Measurements from ENCODE around the gene HDLBP. TPM values are rescaled to one million over a fixed set of nuclear protein-coding genes. Genes with fewer than 3 reads are reported as not detected.

The HDLBP gene
- total RNA-seq, 4 donors from 2014 or later, result 383 to 486 (median 444) TPM

GRCh38 chr2:241350878-241351639, 35.6 kb upstream of the HDLBP start:
- Histone ChIP-seq H3K4me3 (no peak overlapping the region), H3K4me1 (peaks cover 0 to 8% of the 10 kb centered on the region in 2 donors), H3K36me3 (peaks cover 0 to 79% of the 10 kb centered on the region in 2 donors), H3K27me3 (no peaks in the 10 kb centered on the region), H3K27ac (no peak overlapping the region), H3K9me3 (no peaks in the 10 kb centered on the region)
- no peak for DNase-seq
- in situ Hi-C loops (cut with MboI; ENCODE audit: low sequenced_read_pairs in 4 of 4) (no loop called here), intact Hi-C loops (cut with DNase I; ENCODE audit: low total_unique reads) (loop anchor here (10.0 kb wide), 1 partner anchor 284 kb away; the partner anchor contains the start of genes ATG4B and THAP4)
- ATAC-seq, result no peak
- TF ChIP-seq CTCF (IDR thresholded peaks at IDR 0.05 in 4 of 5, conservative IDR thresholded peaks at IDR 0.05 in 1 of 5) (no peak), POLR2A (IDR thresholded peaks at IDR 0.05) (no peak)

- no peaks in the 10 kb centered on the region for H3K27me3 ChIP-seq
- TF ChIP-seq CTCF (IDR thresholded peaks at IDR 0.05 in 4 of 5, conservative IDR thresholded peaks at IDR 0.05 in 1 of 5), result no peak
- TF ChIP-seq POLR2A (IDR thresholded peaks at IDR 0.05), result no peak
- H3K36me3 ChIP-seq, result peaks cover 0 to 85% of the 10 kb centered on the region in 2 donors
- H3K9me3 ChIP-seq, result no peaks in the 10 kb centered on the region
- intact Hi-C loops (cut with DNase I; ENCODE audit: low total_unique reads), result loop anchor here (10.0 kb wide), 1 partner anchor 284 kb away; the partner anchor contains the start of genes ATG4B and THAP4
- no peak overlapping the region for H3K27ac ChIP-seq
- DNase-seq (no peak), ATAC-seq (no peak)
- H3K4me3 ChIP-seq, result no peak overlapping the region
- H3K4me1 ChIP-seq, result peaks cover 0 to 8% of the 10 kb centered on the region in 2 donors
- in situ Hi-C loops (cut with MboI; ENCODE audit: low sequenced_read_pairs in 4 of 4), result no loop called here
Measured at GRCh38 chr2:241350530-241350877, 35.0 kb upstream of the HDLBP start.

- no peak for ATAC-seq
- H3K4me3 ChIP-seq, result no peak overlapping the region
- peaks cover 0 to 91% of the 10 kb centered on the region in 2 donors for H3K36me3 ChIP-seq
- no peak for DNase-seq
- no peak overlapping the region for H3K27ac ChIP-seq
- TF ChIP-seq CTCF (IDR thresholded peaks at IDR 0.05 in 4 of 5, conservative IDR thresholded peaks at IDR 0.05 in 1 of 5), result no peak
- no peak for TF ChIP-seq POLR2A (IDR thresholded peaks at IDR 0.05)
- peaks cover 0 to 5% of the 10 kb centered on the region in 2 donors for H3K4me1 ChIP-seq
- no peaks in the 10 kb centered on the region for H3K9me3 ChIP-seq
- in situ Hi-C loops (cut with MboI; ENCODE audit: low sequenced_read_pairs in 4 of 4), result no loop called here
- no peaks in the 10 kb centered on the region for H3K27me3 ChIP-seq
- intact Hi-C loops (cut with DNase I; ENCODE audit: low total_unique reads), result loop anchor here (10.0 kb wide), 1 partner anchor 285 kb away; the partner anchor contains the start of genes ATG4B and THAP4
Measured at GRCh38 chr2:241349941-241350340, 34.5 kb upstream of the HDLBP start.

- Histone ChIP-seq H3K9me3 (no peaks in the 10 kb centered on the region), H3K4me3 (no peak overlapping the region), H3K4me1 (peaks cover 10 to 16% of the 10 kb centered on the region in 2 donors), H3K36me3 (peaks cover 3 to 75% of the 10 kb centered on the region in 2 donors), H3K27me3 (no peaks in the 10 kb centered on the region), H3K27ac (no peak overlapping the region)
- intact Hi-C loops (cut with DNase I; ENCODE audit: low total_unique reads) (no loop called here), in situ Hi-C loops (cut with MboI; ENCODE audit: low sequenced_read_pairs in 4 of 4) (no loop called here)
- ATAC-seq (no peak), DNase-seq (no peak)
- TF ChIP-seq POLR2A (IDR thresholded peaks at IDR 0.05) (no peak), CTCF (IDR thresholded peaks at IDR 0.05 in 4 of 5, conservative IDR thresholded peaks at IDR 0.05 in 1 of 5) (no peak)
Measured at GRCh38 chr2:241344925-241345651, 29.6 kb upstream of the HDLBP start.

All from gastrocnemius medialis (tissue), 4 donors.